Esophagus (tissue), 2 donors: ENCODE results near the gene DNLZ. TPM values are rescaled to one million over a fixed set of nuclear protein-coding genes. Genes with fewer than 3 reads are reported as not detected.

ENCODE experiments used
- H3K27ac ChIP-seq, 2 donors: one replicate each; pipeline ENCODE4 v1.5.1; 2013; ENCODE audit warnings: low read depth in 2 of 2, mild to moderate bottlenecking in 2 of 2, inconsistent platforms in 1 of 2, low read length in 1 of 2, moderate library complexity in 1 of 2
- H3K27me3 ChIP-seq, 2 donors: one replicate each; pipeline ENCODE4 v1.6.1; 2013; ENCODE audit warnings: low read length in 2 of 2, control low read depth in 1 of 2, mild to moderate bottlenecking in 1 of 2; ENCODE audit not compliant: insufficient read depth in 2 of 2, control insufficient read depth in 1 of 2
- H3K36me3 ChIP-seq, 2 donors: one replicate each; pipeline ENCODE4 v1.6.1; 2013; ENCODE audit warnings: low read length in 1 of 2; ENCODE audit not compliant: control insufficient read depth in 2 of 2, insufficient read depth in 2 of 2
- H3K4me1 ChIP-seq, 2 donors: one replicate each; pipeline ENCODE4 v1.6.1; 2013; ENCODE audit warnings: low read length in 1 of 2; ENCODE audit not compliant: control insufficient read depth in 2 of 2, insufficient read depth in 2 of 2
- H3K4me3 ChIP-seq, 2 donors: one replicate each; pipeline ENCODE4 v1.5.1; 2013; ENCODE audit warnings: low read length in 2 of 2, mild to moderate bottlenecking in 2 of 2, low read depth in 1 of 2, moderate library complexity in 1 of 2
- H3K9me3 ChIP-seq, 2 donors: one replicate each; pipeline ENCODE4 v1.6.1; 2013; ENCODE audit warnings: mild to moderate bottlenecking in 2 of 2, low read depth in 1 of 2, low read length in 1 of 2, moderate library complexity in 1 of 2; ENCODE audit not compliant: control insufficient read depth in 2 of 2, insufficient read depth in 1 of 2
- WGBS, 2 donors: extraction: QIAGEN DNeasy Blood & Tissue Kit; methylation state at CpG; one replicate each; pipeline ENCODE4 v1.1.7; 2013; 5-methylcytosine and 5-hydroxymethylcytosine counted together
- polyA plus RNA-seq, 2 donors: library from polyadenylated mRNA; stranded (reverse); fragments of 200-250 nt; gene quantifications; one replicate each; pipeline ENCODE4 v1.2.3, GENCODE V29; 2013
- donor health status: healthy with polysubstance abuse.
- donor health status: Bipolar disorder and iron deficiency.

DNLZ gene
- polyA plus RNA-seq, 2 donors: 7.1 to 10.1 TPM

DNA sequence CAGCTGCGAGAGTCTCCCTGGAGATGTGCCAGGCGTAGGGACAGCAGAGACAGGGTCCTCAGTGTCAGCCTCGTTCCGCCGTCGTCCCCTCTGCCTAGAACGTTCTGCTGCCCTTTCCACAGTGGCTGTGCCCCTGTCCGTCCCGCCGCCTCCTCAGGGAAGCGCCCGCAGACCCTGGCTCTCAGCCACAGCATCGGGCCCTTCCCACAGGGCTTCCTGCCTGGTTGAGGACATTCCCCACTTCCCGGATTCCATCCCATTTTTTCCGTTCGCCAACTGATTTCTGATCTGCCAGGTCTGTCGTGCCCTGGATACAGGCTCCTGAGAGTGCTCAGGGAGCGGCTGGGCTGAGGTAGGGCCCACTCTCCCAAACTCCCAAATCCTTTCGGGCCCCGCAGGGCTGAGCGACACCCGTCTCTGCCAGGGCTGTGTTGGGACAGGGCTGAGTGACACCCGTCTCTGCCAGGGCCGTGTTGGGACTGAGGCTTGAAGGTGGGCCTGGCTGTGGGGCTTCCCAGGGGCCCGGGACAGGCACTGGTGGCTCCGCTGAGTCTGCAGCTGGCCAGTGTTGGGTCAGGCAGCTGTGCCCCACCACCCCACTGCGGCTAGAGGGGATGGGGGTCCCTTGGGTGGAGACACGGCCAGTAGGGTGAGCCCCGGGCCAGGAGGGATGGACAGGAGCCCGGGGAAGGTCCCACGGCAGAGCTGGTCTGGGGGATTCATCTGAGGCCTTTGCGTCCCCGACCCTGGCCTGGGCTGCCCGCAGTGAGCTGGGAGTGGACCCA is 15.9 kb downstream of the DNLZ start:
- no peak overlapping the region for H3K27ac ChIP-seq
- H3K9me3 ChIP-seq: no peaks in the 10 kb centered on the region
- no peak overlapping the region for H3K4me3 ChIP-seq
- 63 to 72% methylated on average over 34 of the region's 34 CpGs for WGBS, 2 donors
- peaks cover under 1 to 16% of the 10 kb centered on the region in 2 donors for H3K4me1 ChIP-seq
- H3K27me3 ChIP-seq: no peaks in the 10 kb centered on the region
- no peaks in the 10 kb centered on the region for H3K36me3 ChIP-seq

DNA sequence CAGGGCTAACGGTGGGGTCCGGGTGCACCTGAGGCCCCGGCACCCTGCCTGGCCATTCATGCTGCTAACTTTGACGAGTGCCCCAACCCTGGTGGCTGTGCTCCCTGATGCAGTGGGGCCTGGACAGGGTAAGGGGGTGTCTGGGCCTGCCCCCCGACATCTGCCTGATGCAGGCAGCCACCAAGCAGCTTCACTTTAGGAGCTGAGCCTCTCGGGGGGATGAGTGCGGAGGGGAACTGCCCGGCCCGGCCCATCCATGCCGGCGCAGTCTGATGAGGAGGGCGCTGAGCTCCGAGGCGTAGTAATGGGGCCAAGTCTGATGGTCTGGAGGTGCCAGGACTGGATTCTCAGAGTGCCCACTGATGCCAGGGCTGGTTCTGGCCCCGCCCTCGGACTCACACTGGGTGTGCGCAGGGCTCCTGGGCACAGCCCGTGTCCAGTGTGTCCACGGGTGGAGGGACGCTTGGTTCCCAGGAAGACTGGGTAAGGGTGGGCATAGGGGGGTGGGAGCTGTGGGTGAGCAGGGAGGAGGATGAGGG is 16.5 kb downstream of the DNLZ start:
- H3K27ac ChIP-seq: no peak overlapping the region
- H3K27me3 ChIP-seq: no peaks in the 10 kb centered on the region
- no peaks in the 10 kb centered on the region for H3K9me3 ChIP-seq
- H3K4me3 ChIP-seq: no peak overlapping the region
- 77 to 83% methylated on average over 20 of the region's 20 CpGs for WGBS, 2 donors
- H3K4me1 ChIP-seq: peaks cover 7 to 20% of the 10 kb centered on the region in 2 donors
- no peaks in the 10 kb centered on the region for H3K36me3 ChIP-seq

DNA sequence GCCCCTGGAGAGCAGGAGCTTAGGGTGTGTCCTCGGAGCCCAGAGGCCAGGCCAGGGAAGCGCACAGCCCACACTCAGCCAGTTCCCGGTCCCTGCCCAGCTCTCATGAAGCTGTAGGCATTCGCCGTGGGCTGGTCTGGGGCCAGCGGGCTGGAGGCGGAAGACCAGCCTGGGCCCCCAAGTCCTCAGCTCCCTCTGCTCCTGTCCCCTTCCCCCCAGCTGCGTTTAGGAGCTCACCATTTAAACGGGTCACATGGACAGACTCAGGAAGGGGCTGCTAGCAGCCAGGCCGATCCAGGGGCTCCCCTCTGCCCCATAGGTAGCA is 17.4 kb downstream of the DNLZ start:
- Histone ChIP-seq H3K27ac (no peak overlapping the region), H3K4me3 (no peak overlapping the region)
- 47 to 51% methylated on average over 9 to 10 of the region's 10 CpGs for WGBS, 2 donors

DNA sequence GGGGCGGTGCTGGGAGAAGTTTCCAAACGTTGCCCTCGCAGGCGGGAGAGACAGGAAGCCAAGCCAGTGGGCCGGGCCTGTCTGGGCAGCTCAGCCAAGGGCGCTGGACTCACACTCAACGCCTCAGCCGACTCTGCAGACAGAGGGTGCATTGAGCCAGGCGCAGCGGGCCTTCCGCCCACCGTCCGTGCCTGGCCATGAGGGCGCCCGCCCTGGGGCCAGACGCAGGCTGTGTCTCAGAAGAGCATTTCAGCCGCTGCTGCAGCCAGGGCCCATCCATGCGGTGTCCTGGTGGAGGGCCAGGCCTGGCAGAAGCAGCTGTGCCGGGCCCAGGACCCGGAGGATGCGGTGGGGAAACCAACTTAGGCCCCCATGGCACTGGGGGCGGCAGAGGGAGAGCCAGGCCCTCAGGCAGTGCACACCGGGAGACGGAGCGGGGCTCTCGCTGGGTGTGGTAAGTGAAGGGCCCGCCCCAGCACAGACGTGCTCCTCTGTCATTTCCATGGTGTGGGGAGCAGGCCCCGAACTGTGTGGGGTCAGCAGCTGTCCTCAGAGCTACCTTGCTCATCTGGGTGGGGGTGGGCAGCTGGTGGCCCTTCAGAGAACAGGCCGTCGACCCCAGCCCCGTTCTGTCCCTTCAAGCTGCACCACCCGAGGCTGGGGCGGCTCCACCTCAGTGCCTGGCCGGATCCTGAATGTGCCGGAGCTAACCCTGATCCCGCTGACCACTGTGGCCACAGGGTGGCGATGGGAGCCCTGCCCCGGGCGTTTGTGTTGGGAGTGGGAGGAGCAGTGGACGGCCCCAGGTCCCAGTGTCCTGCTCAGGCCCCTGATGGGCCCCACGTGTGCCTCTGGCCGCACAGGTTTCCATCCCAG is 18.0 kb downstream of the DNLZ start:
- no peaks in the 10 kb centered on the region for H3K9me3 ChIP-seq

More for the DNA sequence above, 17.4 kb downstream of the DNLZ start:
- H3K36me3 ChIP-seq: no peaks in the 10 kb centered on the region
- H3K4me1 ChIP-seq: peaks cover 7 to 22% of the 10 kb centered on the region in 2 donors
- H3K27me3 ChIP-seq: no peaks in the 10 kb centered on the region
- H3K9me3 ChIP-seq: no peaks in the 10 kb centered on the region

DNA sequence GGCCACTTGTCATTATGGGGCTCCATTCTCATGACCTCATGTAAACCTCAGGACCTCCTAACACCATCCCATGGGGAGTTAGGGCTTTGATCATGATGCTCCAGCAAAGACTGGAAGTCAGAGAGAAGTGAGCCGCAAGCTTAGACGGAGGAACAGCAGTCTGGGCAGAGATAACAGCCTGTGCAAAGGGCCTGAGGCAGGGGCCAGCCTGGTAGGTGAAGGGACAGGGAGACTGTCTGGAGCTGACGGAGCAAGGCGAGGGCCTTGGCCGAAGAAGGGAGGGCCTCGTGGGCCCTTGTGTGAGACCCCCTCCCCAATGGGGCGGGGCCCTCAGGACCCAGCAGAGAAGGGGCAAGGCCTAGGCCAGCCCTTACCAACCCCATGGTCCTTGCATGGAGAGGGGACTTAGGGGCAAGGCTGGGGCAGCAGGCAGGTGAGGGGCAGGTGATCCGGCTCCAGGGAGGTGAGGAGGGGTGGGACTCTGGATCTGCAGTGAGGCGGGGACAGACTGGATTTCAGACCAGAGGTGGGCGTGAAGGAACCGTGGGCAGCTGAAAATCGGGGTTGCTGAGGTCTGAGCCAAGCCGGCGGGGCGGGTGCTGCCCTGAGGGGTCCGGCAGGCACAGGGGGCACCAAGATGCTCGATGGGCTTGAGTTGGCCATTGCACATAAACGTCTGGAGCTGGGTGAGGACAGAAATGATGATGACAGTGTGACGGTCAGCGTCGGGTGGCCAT is 18.8 kb downstream of the DNLZ start:
- H3K36me3 ChIP-seq: no peaks in the 10 kb centered on the region
- H3K9me3 ChIP-seq: no peaks in the 10 kb centered on the region
- no peak overlapping the region for H3K27ac ChIP-seq
- H3K4me1 ChIP-seq: peaks cover 7 to 22% of the 10 kb centered on the region in 2 donors
- no peaks in the 10 kb centered on the region for H3K27me3 ChIP-seq
- no peak overlapping the region for H3K4me3 ChIP-seq
- WGBS, 2 donors: 60 to 64% methylated on average over 21 of the region's 21 CpGs

More for the DNA sequence above, 18.0 kb downstream of the DNLZ start:
- peak overlapping the region in 1 of 2 donors; percentile 17 for H3K27ac ChIP-seq
- peaks cover 7 to 22% of the 10 kb centered on the region in 2 donors for H3K4me1 ChIP-seq
- no peaks in the 10 kb centered on the region for H3K27me3 ChIP-seq
- WGBS, 2 donors: 28 to 40% methylated on average over 39 to 43 of the region's 43 CpGs
- H3K36me3 ChIP-seq: no peaks in the 10 kb centered on the region
- H3K4me3 ChIP-seq: no peak overlapping the region

DNA sequence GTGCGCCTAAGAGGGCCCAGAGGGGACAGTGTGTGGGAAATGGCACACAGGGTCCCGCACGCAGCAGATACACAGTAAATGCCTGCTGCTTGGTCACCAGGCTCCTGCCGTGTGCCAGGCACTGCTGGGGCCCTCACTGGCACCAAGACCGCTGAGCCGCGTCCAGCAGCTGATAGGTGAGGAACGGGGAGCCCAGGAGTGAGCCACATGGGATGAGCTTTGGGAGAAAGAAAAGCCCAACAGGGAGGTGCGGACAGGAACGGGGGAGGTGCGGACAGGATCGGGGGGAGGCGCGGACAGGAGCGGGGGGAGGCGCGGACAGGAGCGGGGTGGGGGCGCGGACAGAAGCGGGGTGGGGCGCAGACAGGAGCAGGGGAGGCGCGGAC is 19.7 kb downstream of the DNLZ start:
- H3K36me3 ChIP-seq: no peaks in the 10 kb centered on the region
- WGBS, 2 donors: 93% methylated on average over 24 of the region's 24 CpGs
- H3K4me3 ChIP-seq: no peak overlapping the region
- H3K9me3 ChIP-seq: no peaks in the 10 kb centered on the region
- H3K27me3 ChIP-seq: no peaks in the 10 kb centered on the region
- H3K27ac ChIP-seq: no peak overlapping the region
- H3K4me1 ChIP-seq: peaks cover 7 to 22% of the 10 kb centered on the region in 2 donors

DNA sequence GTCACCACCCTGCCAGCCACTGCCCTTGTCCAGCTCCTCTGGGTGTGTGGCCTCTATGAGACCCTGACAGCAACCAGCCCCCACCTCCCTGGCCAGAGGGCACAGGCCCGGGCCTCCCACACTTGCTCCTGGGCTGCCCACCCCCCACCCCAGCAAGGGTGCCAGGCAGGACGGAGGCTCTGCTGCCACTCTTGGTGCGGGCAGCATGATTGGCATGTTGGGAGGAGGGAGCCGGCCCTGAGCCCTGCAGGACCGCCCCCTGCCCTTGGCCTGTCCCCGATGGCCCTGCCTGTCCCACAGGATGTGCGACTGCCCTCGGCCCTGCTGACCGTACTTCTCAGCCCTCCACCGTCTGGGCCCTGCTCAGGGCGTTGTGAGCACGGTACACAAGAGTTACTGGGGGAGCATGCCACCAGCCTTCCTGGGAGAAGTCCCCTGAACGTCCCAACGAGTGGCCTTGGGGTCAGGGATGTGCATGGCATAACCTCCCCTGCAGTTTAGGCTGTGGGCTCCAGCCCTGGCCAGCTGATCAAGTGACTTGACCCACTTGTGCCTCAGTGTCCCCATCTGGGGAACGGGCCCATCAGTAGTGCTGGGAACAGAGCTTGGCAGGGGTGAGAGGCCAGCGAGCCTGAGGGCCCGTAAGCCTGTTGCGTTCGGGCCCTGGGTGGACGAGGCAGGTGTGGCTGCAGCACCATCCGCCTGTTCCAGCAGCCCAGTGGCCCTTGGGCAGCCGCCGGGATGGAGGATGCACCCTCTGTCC is 20.2 kb downstream of the DNLZ start:
- Histone ChIP-seq H3K27me3 (no peaks in the 10 kb centered on the region), H3K4me1 (peaks cover 7 to 22% of the 10 kb centered on the region in 2 donors), H3K27ac (no peak overlapping the region), H3K4me3 (no peak overlapping the region), H3K9me3 (no peaks in the 10 kb centered on the region), H3K36me3 (no peaks in the 10 kb centered on the region)
- 61 to 69% methylated on average over 22 to 23 of the region's 23 CpGs for WGBS, 2 donors

DNA sequence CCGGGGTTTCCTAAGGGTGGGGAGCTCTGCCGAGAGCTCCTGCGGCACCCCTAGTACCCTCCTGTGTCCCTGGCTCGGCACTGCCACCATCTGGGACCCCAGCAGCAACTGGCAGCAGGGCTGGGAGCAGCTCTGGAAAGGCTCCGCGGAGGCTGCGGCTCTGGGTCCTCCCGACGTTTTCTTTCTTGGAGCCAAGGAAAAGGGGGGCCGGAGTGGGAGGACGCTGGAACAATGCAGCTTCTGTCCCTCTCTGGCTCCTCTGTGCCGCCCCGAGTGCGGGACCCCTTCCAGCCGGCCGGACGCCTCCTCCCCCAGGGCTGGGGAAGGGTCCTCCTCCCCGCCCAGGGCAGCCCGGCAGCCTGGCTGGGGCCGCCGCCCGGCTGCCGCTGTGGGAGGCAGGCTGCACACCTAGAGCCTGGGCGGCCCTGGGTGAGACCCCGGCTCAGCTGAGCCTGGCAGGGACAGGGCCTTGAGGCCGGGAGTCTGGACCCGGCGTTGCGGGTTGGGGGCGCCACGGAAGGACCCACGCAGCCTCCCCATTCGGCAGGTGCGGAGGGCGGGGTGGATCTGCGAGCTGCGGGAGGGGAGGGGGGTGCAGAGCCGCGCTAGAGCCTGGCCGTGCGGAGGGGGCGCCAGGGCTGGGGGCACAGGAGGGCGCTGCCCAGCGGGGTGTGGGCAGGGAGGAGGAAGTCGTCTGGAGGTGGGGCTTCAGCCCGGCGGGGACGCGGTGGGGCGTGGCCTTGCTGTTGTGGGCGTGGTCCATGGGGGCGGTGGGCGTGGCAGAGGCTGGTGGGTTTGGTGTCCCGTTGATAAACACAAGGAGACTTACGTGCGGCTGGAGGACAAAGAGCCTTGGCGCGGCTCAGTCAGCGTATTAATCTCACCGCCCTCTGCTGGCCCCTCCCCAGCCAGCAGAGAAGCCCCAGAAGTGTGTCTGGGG is 21.1 kb downstream of the DNLZ start:
- Histone ChIP-seq H3K36me3 (peaks cover 0 to 2% of the 10 kb centered on the region in 2 donors), H3K4me1 (peaks cover 7 to 22% of the 10 kb centered on the region in 2 donors), H3K4me3 (peak overlapping the region; percentile 21 to 25), H3K9me3 (no peaks in the 10 kb centered on the region), H3K27me3 (no peaks in the 10 kb centered on the region), H3K27ac (no peak overlapping the region)
- 14 to 19% methylated on average over 56 to 60 of the region's 60 CpGs for WGBS, 2 donors
